Right kidney (tissue), 9 donors: ENCODE measurements around the gene MCCD1.
"Not testable (repeated sequence)": the region's sequence is repeated elsewhere in the genome, so short reads cannot be mapped to it uniquely, and the experiment has no call there.

Source experiments
- DNase-seq: peaks from one replicate; pipeline ENCODE4 v3.0.0-alpha.2; 2016
- long read RNA-seq, 8 donors: transcript quantifications; one replicate each; lab custom pipeline, GENCODE V29; 2026

The MCCD1 gene, protein sequence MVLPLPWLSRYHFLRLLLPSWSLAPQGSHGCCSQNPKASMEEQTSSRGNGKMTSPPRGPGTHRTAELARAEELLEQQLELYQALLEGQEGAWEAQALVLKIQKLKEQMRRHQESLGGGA
- long read RNA-seq, donor 1, transcript MCCD1-201 (2 exons, 955 nt), result major isoform, 28 of 28 reads
- long read RNA-seq, donor 1, partial matches to known transcripts, result 0 of 28 reads
- long read RNA-seq, donor 1, other reads (novel, unspliced or antisense), result 0 of 28 reads
- long read RNA-seq, donor 2, transcript MCCD1-201 (2 exons, 955 nt), result major isoform, 17 of 17 reads
- long read RNA-seq, donor 2, partial matches to known transcripts, result 0 of 17 reads
- long read RNA-seq, donor 2, other reads (novel, unspliced or antisense), result 0 of 17 reads
- long read RNA-seq, donor 3, transcript MCCD1-201 (2 exons, 955 nt), result major isoform, 11 of 11 reads
- long read RNA-seq, donor 3, partial matches to known transcripts, result 0 of 11 reads
- long read RNA-seq, donor 3, other reads (novel, unspliced or antisense), result 0 of 11 reads
- long read RNA-seq, donor 4, transcript MCCD1-201 (2 exons, 955 nt), result major isoform, 19 of 673 reads
- long read RNA-seq, donor 4, partial matches to known transcripts, result 530 of 673 reads
- long read RNA-seq, donor 4, other reads (novel, unspliced or antisense), result 124 of 673 reads
- long read RNA-seq, donor 5, transcript MCCD1-201 (2 exons, 955 nt), result major isoform, 30 of 693 reads
- long read RNA-seq, donor 5, partial matches to known transcripts, result 559 of 693 reads
- long read RNA-seq, donor 5, other reads (novel, unspliced or antisense), result 104 of 693 reads
- long read RNA-seq, donor 6, transcript MCCD1-201 (2 exons, 955 nt), result major isoform, 22 of 396 reads
- long read RNA-seq, donor 6, partial matches to known transcripts, result 328 of 396 reads
- long read RNA-seq, donor 6, other reads (novel, unspliced or antisense), result 46 of 396 reads
- long read RNA-seq, donor 7, transcript MCCD1-201 (2 exons, 955 nt), result major isoform, 20 of 846 reads
- long read RNA-seq, donor 7, partial matches to known transcripts, result 710 of 846 reads
- long read RNA-seq, donor 7, other reads (novel, unspliced or antisense), result 116 of 846 reads
- long read RNA-seq, donor 8, transcript MCCD1-201 (2 exons, 955 nt), result major isoform, 20 of 39 reads
- long read RNA-seq, donor 8, partial matches to known transcripts, result 19 of 39 reads
- long read RNA-seq, donor 8, other reads (novel, unspliced or antisense), result 0 of 39 reads

DNA sequence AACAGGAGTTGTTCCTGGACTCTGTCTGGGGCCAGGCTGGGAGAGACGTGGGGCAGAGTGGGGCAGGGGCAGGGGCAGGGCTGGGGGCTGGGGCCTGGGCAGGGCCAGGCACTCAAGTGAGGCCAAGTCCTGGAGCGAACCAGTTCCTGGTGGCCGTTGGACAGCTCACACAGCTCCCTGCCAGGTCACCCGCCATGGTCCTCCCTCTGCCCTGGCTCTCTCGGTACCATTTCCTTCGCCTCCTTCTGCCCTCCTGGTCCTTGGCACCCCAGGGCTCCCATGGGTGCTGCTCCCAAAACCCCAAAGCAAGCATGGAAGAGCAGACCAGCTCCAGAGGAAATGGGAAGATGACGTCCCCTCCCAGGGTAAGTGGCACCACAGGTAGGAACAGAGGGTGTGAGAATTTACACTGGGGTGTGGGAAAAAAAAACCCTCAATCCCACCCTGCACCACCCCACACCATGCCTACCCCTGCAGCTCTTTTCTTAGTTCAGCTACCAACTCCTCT, at the start of gene MCCD1:
Gene MCCD1 (plus strand): TSS at position 142 of the 508 bp plus-strand sequence. CDS start 53 bp downstream, at position 195.
- DNase-seq, result peak; percentile 33

DNA sequence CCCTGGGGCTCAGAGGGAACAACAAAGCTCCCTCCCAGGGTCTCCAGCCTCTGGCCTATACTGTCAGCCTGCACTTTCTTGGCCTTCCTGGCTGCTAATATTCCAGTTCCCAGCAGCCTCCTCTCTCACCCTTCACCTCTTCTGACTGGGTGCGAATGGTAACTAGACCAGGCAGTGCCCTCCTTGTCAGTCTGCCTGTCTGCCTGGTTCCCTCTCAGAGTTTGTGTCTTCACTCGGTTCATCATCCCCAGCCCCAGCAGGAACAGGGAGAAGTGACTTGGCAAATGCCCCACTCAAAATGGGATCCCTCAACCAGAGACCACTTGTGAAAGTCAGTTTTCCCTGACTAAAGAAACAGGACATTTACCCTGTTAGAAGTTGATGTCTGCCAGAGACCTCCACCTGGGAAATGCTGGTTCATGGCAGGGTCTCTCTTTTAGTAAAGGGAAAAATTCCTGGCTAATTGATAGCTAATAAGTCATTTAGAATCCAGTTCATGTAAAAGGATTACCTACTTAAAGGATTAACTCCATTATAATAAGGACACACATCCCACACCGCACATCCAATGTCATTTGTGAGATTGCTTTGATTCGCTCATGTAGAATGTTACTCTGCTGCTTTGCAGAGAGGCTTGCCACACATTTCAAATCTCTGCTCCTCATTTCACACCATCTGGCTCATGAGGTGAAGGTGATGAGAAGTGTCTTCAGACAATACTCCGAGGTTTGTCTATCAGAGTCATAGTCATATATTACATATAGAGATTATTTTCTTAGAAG, 49.4 kb upstream of the MCCD1 start:
- no peak for DNase-seq

DNA sequence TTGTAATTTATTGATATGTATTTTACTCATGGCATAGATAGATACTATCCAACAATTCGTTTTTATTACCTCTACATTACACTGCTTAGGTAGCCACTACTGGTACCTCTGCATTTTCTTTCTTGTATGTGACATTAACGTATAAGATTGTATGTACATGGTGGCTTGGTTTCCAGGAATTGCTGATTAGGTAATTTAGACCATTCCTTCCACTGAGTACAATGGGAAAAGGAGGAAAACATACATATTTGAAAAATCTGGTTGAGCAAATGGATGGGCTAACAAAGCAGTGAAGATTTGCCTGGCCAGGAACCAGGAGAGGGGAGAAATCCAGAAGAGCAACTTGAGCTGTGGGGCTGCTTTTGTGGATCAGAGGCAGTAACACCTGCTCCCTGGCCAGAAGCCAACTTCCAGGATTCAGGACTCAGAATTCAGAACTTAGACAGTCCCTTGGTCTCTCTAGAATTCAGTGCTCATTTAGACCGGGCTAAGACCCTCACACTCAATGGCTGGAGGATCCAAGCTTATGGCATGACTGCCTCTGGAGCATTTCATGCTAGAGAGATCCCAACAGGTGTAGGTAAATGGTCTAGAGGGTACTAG, 48.7 kb upstream of the MCCD1 start:
- no peak for DNase-seq

DNA sequence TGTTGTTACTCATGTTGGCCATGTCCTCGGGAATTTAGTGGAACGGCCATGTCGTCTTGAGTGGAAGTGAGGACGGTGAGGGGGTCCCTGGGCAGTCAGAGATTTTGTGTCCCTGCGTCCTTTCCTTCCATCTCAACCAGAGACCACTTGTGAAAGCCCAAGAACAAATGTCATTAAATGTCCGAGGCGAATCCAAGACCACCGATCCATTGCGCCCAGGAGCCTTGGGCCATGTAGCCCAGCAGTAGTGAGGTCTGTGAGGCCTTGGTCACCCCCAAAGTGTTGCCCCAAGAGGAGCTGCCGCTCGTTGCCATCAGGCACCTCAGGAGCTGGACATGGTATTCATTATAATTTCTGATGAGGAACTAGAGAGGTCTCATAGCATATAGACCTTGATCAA, 48.2 kb upstream of the MCCD1 start:
- DNase-seq, result no peak

DNA sequence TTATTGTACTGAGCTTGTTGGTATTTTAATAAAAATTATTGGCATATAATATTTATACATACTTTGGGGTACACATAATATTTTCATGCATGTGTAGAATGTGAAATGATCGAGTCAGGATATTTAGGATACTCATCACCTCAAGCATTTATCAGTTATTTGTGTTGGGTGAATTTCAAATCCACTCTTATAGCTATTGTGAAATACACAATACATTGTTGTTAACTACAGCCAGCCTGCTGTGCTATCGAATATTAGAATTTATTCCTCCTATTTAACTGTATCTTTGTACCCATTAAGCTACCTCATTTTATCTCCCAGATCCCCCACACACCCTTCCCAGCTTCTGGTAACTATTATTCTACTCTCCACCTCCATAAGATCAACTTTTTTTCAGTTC, 45.4 kb upstream of the MCCD1 start:
- DNase-seq, result no peak

DNA sequence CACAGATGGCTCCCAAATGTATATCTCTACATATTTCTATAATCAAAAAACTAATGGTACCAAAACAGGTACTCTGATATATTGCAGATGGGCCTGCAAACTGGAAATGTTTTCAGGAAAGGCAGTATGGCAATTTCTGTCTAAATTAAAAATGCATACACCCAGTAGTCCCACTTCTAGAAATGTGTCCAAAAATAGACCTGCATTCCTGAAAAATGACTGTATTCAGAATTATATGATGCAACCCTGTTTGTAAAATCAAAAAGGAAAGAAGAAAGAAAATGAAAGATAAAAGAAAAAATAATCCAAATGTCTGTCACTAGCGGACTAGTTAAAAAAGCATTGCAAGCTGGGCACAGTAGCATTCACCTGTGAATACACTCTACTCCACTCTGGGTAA, 43.7 kb upstream of the MCCD1 start:
- no peak for DNase-seq

DNA sequence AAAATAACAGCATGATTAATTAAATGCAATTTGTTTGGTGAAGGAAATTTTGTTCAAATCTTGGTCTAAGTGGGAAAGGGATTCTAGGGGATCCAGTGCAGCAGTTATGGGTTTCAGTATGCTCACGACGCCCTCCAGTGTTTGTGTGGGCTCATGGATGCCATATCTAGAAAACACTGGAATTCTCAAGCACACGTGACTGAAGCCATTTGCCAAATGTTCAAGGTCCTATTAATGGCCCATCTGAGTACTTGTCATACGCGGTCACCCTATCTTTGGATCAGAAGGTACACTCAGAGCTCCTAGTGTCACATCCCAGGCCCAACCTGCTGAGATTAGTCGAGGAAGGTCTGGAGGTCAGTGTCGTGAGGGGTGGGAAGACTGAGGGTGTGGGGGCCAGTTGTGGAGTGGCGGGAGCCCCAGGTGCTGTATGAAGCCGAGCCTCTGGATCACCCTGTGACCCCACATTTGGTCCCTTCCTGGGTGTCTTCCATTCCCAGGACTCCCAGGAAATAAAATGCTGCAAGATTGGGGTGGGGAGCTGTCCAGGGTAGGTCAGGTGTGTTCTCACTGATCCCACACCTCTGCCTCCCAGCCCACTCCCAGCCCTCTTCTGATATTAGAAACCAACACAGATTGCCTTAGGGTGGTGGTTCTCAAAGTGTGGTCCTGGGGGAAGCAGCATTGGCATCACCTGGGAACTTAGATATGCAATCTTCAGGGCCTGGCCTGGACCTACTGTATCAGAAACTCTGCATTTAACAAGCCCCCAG, 42.5 kb upstream of the MCCD1 start:
- DNase-seq, result not testable (repeated sequence)

DNA sequence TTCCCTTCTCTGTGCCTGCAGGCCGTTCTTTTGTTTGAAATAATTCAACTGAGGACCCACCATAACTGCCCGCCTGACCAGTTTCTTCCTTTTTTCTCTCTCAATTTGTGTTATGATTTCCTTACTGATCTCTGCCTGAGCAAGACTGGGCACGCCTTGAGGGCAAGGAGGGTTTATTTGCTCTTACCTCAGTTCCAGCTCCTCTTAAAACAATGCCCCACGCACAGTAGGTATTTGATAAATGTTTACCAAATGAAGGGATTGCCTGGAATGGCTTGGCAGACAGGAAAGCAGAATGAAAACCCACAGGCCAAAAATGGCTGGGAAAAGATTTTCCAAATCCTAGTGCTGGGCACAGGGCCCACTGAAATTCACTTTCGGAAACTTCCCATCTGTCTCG, 41.1 kb upstream of the MCCD1 start:
- DNase-seq, result not testable (repeated sequence)

DNA sequence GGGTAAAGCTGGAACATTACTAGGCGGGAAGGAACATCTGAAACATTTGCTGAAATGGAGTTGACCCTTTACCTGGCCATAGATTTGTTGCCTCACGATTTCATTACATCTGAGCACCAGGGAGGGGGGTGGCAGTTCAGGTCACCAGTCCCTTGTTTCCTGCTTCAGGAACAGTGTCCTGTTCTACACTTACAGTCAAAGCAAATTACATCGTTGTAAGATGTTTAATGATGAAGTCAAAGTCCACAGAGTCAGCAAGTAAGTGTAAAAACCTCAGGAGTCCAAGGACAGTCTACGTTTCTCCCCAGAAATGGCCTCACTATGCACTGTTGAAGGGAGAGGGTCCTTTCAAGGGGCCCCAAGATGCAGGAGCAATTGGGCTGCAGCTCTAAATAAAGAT, 39.7 kb upstream of the MCCD1 start:
- no peak for DNase-seq

DNA sequence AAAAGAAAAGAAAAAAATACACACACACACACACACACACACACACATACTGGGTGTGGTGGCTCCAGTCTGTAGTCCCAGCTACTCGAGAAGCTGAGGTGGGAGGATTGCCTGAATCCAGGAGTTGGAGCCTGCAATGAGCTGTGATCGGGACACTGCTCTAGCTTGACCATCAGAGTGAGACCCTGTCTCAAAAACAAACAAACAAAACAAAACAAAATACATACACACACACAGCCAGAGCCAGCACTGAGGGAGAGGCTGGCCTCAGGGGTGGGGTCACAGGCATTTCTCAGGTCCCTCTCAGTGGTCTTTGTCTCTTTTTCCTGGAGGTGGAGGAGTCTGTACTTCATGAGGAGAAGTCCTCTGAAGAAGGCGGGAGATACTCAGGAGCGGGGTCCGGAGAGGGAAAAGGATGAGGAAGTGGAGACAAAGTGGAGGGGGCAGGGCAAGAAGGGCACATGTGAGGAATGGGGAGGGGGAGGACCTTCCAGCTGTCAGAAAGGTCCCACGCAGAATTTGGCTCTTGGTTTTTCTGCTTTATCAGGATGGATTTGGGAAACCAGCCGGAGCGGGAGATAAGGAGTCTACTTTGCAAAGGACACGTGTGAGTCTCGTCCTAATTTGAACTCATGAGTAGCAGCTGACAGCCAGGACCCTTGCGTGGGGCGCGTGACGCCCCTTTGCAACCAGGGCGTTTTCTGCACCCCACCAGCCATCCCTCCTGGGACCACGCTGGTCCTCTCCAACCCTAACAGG, 38.5 kb upstream of the MCCD1 start:
- no peak for DNase-seq

DNA sequence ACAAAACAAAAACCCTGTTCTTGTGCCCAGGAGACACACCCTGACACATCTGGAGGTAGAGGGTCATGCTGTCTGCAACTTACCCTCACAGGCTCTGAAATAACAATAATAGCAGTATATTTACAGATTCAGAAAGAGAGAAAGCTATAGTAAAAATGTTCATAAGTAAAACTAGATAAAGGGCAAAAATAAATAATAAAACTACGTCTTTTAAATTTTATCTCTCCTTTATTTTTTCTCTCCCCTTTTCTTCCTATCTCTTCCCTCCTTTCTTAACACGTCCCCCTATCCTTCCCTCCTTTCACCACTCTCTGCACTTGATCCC, 35.2 kb upstream of the MCCD1 start:
- not testable (repeated sequence) for DNase-seq

DNA sequence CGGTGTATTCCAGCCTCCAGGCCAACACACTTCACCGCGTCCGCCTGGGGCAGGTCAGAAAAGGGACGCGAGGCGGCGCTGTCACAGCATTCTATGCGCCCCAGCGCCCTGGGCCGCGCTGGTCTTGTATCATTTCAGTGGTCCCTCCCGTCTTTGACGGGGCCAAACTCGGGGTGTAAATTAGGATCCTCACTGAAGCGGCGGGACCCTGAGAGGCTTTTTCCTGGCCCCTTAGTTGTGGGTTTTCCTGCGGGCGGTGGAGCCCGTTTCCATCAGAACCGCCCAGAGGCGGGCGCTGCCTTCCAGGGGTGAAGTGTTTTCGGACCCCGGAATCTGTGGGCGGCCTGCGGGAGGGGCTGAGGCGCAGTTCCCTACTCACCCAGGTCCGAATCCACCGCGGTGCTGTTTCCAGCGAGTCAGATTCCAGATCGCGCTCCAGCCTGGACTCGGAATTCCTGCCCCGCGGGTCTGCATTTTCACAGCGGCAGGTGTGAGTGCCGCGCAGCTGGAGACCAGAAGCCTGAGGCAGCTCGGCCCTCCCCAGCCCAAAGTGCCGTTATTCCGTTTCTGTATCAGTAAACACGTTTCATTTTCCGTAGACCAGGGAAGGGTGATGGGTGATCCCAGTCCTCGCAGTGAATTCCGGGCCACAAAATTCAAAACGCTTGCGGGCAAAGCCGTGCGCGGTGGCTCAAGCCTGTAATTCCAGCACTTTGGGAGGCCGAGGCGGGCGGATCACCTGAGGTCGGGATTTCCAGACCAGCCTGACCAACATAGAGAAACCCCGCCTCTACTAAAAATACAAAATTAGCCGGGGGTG, 34.7 kb upstream of the MCCD1 start:
- peak; percentile 78 for DNase-seq

DNA sequence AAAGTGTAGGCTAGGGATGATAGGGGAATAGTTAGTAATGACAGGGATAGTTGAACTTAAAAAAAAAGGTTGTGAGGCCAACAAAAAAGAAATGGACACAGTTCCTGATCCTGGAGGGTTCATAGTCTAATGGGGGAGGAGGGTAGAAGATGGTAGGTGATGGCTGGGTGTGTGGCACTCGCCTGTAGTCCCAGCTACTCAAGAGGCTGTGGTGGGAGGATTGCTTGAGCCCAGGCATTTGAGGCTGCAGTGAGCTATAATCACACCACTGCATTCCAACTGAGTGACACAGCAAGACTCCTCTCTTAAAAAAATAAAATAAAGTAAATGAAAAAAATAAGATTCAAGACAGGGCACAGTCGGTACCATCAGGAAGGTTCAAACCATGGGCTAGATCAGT, 33.2 kb upstream of the MCCD1 start:
- no peak for DNase-seq

DNA sequence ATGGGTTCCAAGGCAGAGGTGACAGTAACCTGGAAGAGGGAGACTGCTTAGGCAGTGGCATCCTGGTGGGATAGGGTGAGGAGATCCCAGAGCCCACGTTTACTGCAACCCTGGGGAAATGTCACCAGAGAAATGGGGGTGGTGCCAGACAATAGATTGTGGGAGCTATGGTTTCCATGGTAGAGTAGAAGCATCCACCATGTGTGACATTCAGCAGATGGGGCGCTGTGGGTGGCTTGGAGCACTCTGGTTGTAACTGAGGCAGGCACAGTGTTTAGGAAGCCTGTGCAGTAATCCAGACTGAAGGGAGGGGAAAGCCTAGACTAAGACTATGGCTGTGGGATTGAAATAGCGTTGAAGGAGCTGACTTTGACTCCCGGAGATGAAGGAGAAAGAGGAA, 31.9 kb upstream of the MCCD1 start:
- not testable (repeated sequence) for DNase-seq

DNA sequence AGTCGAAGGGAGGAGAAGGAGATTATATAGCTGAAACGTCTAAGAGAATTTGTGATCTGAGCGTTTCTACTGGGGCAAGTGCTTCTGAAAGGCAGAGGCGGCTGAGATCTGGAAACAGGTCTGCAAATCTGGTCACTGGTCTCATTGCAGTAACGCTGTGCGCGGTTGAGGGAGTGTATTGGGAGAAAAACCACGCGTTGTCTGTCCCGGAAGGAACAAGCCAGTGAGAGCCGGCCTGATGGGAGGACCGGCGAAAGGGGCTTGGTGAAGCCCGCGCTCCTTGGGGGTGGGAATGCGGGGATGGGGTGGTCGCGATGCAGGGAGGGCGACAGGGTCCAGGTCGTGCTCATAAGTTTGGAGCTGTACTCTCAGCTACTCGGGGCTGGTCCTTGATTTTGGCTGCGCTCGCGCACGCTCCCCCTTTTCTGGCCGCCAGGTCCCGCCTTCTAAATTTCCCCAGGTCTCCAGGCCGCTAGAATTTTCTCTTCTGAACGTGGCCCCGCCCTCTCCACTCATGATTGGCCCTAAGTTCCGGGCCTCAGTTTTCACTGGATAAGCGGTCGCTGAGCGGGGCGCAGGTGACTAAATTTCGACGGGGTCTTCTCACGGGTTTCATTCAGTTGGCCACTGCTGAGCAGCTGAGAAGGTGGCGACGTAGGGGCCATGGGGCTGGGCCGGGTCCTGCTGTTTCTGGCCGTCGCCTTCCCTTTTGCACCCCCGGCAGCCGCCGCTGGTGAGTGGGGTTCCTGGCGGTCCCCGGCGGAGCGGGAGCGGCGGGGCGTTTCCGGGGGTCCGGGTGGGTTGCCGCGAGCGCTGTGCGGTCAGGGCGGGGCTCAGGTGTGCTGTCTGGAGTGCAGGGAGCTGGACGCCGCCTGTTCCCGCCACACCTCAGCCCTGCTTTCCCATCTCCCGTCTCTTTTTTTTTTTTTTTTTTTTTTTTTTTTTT, 31.0 kb upstream of the MCCD1 start, which contains the start of gene MICB:
Gene MICB (plus strand): TSS at position 615 of the 946 bp plus-strand sequence. CDS start 49 bp downstream, at position 664.
- peak; percentile 69 for DNase-seq

DNA sequence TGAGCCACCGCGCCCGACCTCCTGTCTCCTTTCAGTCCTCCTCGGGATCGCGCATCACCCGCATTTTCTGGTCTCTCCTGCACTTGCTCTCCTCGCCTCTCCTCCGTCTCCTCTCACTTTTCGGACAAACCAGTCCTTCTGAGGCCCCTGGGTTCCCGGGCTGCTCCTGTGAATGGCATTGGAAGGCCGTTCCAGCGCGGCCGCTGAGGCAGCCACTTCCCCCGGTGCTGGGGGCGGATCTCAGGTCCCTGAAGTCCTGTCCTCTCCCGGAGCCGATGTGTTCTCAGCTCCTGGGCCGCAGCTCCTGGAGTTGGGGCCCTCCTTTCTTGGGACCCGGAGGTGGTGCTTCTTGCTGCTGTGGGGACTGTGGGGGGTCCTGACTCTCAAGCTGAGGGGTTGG, 30.0 kb upstream of the MCCD1 start:
- peak; percentile 25 for DNase-seq

DNA sequence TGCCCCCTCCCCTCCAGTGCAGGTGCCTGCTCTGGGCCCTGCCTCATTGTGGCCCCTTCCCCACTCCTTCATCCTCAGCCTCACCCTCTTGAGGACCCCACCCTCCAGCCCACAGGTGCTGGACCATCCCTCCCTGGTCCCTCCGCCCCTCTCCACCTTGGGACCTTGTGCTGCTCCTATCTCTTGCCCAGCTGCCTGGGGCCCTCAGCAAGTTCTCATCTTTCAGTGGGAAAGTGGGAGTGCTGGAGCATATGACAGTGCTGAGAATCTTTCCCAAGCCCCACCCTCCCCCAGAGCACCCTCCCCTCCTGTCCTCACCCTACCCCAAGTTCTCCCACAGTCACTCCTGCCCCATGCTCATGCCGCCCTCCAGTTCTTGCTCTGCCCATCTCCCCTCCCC, 29.1 kb upstream of the MCCD1 start:
- DNase-seq, result not testable (repeated sequence)
